ENCODE results near the gene OR5W2. TPM values are rescaled to one million over a fixed set of nuclear protein-coding genes. Genes with fewer than 3 reads are reported as not detected.

OR5W2 gene
- total RNA-seq (2021; fragmentation: NEBNext Ultra II Directional; extraction: Animal tissue kit (Norgen Biotek cat#: 25700)): not detected
- long read RNA-seq: 0 reads

GRCh38 chr11:55914482-55914881, at the start of gene OR5W2:
Gene OR5W2 (minus strand): TSS chr11:55914582. CDS start chr11:55914582, 0 bp downstream.
- H3K4me1 Mint-ChIP-seq (ENCODE audit: low read depth): no peaks in the 10 kb centered on the region
- H3K9me3 Mint-ChIP-seq: peaks cover 34% of the 10 kb centered on the region
- H3K36me3 Mint-ChIP-seq (ENCODE audit: low read depth): no peaks in the 10 kb centered on the region
- H3K27me3 Mint-ChIP-seq (ENCODE audit: insufficient read depth): no peaks in the 10 kb centered on the region
- TF ChIP-seq CTCF (IDR thresholded peaks at IDR 0.05): no peak
- H3K4me3 Mint-ChIP-seq: no peak within 1 kb of the TSS
- no peak within 1 kb of the TSS for H3K27ac Mint-ChIP-seq
- DNase-seq: no peak

DNA sequence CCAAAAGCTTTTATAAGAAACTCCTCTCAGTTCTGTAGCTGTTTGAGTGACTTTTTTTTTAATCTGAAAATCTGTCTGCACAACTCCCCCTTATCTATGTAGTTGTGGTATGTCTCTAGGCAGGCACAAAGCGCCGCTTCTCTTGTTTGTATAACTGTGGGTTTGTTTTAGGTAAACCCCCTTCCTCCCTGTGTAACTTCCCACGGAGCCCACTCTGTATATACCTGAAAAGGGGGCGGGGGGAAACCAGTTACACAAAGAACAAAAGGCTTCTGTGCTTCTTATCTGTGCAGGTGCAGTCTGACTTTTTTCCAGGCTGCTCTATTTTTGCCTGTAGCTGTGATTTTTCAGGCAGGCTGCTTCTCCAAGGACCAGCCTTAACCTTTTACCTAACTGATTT, 42.1 kb upstream of the OR5W2 start:
- Mint-ChIP-seq H3K9me3 (peaks cover 28% of the 10 kb centered on the region), H3K36me3 (ENCODE audit: low read depth) (no peaks in the 10 kb centered on the region), H3K27ac (no peak overlapping the region), H3K27me3 (ENCODE audit: insufficient read depth) (no peaks in the 10 kb centered on the region), H3K4me3 (no peak overlapping the region), H3K4me1 (ENCODE audit: low read depth) (no peaks in the 10 kb centered on the region)
- TF ChIP-seq CTCF (IDR thresholded peaks at IDR 0.05): no peak
- DNase-seq: no peak

DNA sequence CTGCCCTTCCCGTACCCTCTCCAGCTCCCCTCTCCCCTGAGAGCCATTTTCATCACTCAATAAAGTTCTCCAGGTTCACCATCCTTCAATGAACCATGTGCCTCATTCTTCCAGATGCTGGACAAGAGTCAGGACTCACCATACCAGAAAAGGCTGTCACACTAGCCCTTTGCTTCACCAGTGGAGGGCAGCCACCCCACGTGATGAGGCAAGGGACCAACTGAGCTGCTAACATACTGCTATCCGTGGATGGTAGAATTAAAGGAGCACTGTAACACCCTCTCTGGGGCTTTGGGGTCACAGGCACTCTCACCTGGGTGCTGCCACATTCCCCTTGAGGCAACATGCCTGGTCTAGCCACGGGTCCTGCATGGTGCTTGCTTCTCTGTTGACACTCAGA, 34.9 kb upstream of the OR5W2 start:
- no peak for TF ChIP-seq CTCF (IDR thresholded peaks at IDR 0.05)
- DNase-seq: no peak
- Mint-ChIP-seq H3K4me1 (ENCODE audit: low read depth) (no peaks in the 10 kb centered on the region), H3K36me3 (ENCODE audit: low read depth) (no peaks in the 10 kb centered on the region), H3K4me3 (no peak overlapping the region), H3K27ac (no peak overlapping the region), H3K27me3 (ENCODE audit: insufficient read depth) (no peaks in the 10 kb centered on the region; the same call in 1 of the 2 replicates), H3K9me3 (peaks cover 23% of the 10 kb centered on the region)

- no peaks in the 10 kb centered on the region for H3K4me1 Mint-ChIP-seq (ENCODE audit: low read depth)
- peak; percentile 72 for TF ChIP-seq CTCF (IDR thresholded peaks at IDR 0.05)
These were observed 28.5 kb upstream of the OR5W2 start for GRCh38 chr11:55942785-55943392.

GRCh38 chr11:55936300-55936699, 21.9 kb upstream of the OR5W2 start, which contains the start of gene OR5I1:
Gene OR5I1 (minus strand): TSS chr11:55936400. CDS start chr11:55936400, 0 bp downstream.
- Mint-ChIP-seq H3K27me3 (ENCODE audit: insufficient read depth) (no peaks in the 10 kb centered on the region), H3K4me3 (no peak within 1 kb of the TSS), H3K36me3 (ENCODE audit: low read depth) (no peaks in the 10 kb centered on the region), H3K4me1 (ENCODE audit: low read depth) (no peaks in the 10 kb centered on the region), H3K27ac (no peak within 1 kb of the TSS), H3K9me3 (peaks cover 12% of the 10 kb centered on the region)
- no peak for TF ChIP-seq CTCF (IDR thresholded peaks at IDR 0.05)
- no peak for DNase-seq

More at GRCh38 chr11:55942785-55943392, 28.5 kb upstream of the OR5W2 start:
- Mint-ChIP-seq H3K27ac (no peak overlapping the region), H3K27me3 (ENCODE audit: insufficient read depth) (peaks cover 2% of the 10 kb centered on the region; the same call in 1 of the 2 replicates), H3K36me3 (ENCODE audit: low read depth) (no peaks in the 10 kb centered on the region), H3K9me3 (no peaks in the 10 kb centered on the region), H3K4me3 (no peak overlapping the region)
- DNase-seq: peak; percentile 41
